H1 (cell line): ENCODE data around the gene SBK2. TPM values are rescaled to one million over a fixed set of nuclear protein-coding genes. Genes with fewer than 3 reads are reported as not detected.

Experiments used
- ASH2L ChIP-seq: fragments of 200-600, 300-600 bp; sonication (generic); IDR thresholded peaks from one replicate; pipeline ENCODE4 v1.7.1; 2017; ENCODE audit warnings: low read length
- CEBPB ChIP-seq: IDR thresholded peaks from 2 replicates; pipeline ENCODE4 v1.6.1; 2012; ENCODE audit warnings: low read depth, low read length
- CHD1 ChIP-seq: IDR thresholded peaks from 2 replicates; pipeline ENCODE4 v1.6.1; 2012; ENCODE audit warnings: low read depth, low read length, improper control_type of control experiment
- CHD7 ChIP-seq: fragments of 300-600 bp; sonication (generic); IDR thresholded peaks from 2 replicates; pipeline ENCODE4 v1.7.1; 2012; ENCODE audit warnings: low read length, moderate library complexity, mild to moderate bottlenecking, inconsistent platforms; ENCODE audit not compliant: insufficient replicate concordance
- JUN ChIP-seq: IDR thresholded peaks from 2 replicates; pipeline ENCODE4 v1.6.1; 2011; ENCODE audit warnings: low read depth, mild to moderate bottlenecking, improper control_type of control experiment, low read length
- JUND ChIP-seq: IDR thresholded peaks from 2 replicates; pipeline ENCODE4 v1.6.1; 2011; ENCODE audit warnings: mild to moderate bottlenecking, improper control_type of control experiment, low read length
- KDM1A ChIP-seq: fragments of 200-600, 300-600 bp; sonication (generic); IDR thresholded peaks from 2 replicates; pipeline ENCODE4 v1.7.1; 2016; ENCODE audit warnings: mild to moderate bottlenecking, low read length, borderline replicate concordance
- NANOG ChIP-seq: IDR thresholded peaks from 2 replicates; pipeline ENCODE4 v1.6.1; 2011; ENCODE audit warnings: low read length, low read depth, mild to moderate bottlenecking, inconsistent platforms; ENCODE audit not compliant: insufficient read depth, poor library complexity, severe bottlenecking
- RFX5 ChIP-seq: IDR thresholded peaks from 2 replicates; pipeline ENCODE4 v1.6.1; 2011; ENCODE audit warnings: low read depth, low read length, improper control_type of control experiment, borderline replicate concordance
- TAF1 ChIP-seq: IDR thresholded peaks from 2 replicates; pipeline ENCODE4 v1.6.1; 2011; ENCODE audit warnings: mild to moderate bottlenecking, low read depth, low read length
- TBP ChIP-seq: IDR thresholded peaks from 2 replicates; pipeline ENCODE4 v1.6.1; 2011; ENCODE audit warnings: low read depth, low read length, improper control_type of control experiment
- ZNF274 ChIP-seq: IDR thresholded peaks from 2 replicates; pipeline ENCODE4 v1.7.0; 2012; ENCODE audit warnings: low read length, borderline replicate concordance; ENCODE audit errors: extremely low read depth
- polyA plus RNA-seq, 7 experiments: library from polyadenylated mRNA; depleted of rRNA in 3 of 7; stranded (reverse) in 5 of 7; unstranded in 2 of 7; fragments of >200 nt in 5 of 7; fragments of 200-250 nt in 2 of 7; gene quantifications; 1 replicate in 5 of 7; 2 replicates in 1 of 7; 4 replicates in 1 of 7; pipeline versions ENCODE4 v1.2.1 to v1.2.3, GENCODE V29; 2011 to 2013; ENCODE audit warnings: missing spikeins in 2 of 7, mixed read lengths in 2 of 7
- total RNA-seq: library from RNA; stranded (reverse); fragmentation: NEBNext Ultra II Directional; extraction: Animal tissue kit (Norgen Biotek cat#: 25700); gene quantifications from 2 replicates; pipeline ENCODE4 v1.2.1, GENCODE V29; 2021

SBK2 gene
- total and polyA plus RNA-seq, 2 of the 8 experiments (the other 6 are each of a cell fraction or from before 2014, with no cell fraction given), result 3.2 to 4.1 TPM

DNA sequence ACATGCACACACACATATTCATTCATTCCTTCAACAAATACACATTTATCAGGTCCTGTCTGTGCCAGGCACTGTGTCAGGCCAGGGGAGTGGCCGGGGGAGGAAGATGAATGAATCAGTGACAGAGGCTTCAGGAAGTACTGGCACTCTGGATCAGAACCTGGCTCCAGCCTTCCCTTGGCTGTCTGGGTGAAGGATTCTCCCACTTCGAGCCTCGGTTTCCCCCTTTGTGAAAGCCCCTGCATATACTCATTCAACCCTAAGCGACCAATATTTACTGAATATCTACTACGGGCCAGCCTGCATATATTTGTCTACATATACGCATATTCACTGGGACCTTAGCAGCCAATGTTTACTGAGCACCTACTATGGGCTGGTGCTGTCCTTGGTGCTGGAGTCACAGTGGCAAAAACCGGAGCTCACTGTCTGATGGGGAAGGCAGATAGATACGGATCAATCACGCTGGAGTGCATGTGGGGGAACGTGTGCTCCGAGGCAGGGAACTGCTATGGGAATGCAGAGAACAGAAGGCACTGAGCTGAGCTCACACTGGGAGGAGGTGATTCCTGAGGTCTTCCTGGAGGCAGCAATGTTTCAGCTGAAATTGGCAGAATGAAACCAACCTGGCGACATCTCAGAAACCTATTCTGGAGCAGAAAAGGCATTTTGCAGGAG, 44.4 kb upstream of the SBK2 start (continued):
- TF ChIP-seq CHD7, result no peak
- no peak for TF ChIP-seq JUN
- TF ChIP-seq CEBPB, result no peak
- peak; percentile 73 for TF ChIP-seq ASH2L
- peak; percentile 86; the same call in 1 of the 2 replicates for TF ChIP-seq KDM1A
- TF ChIP-seq TBP, result no peak
- no peak for TF ChIP-seq JUND
- no peak for TF ChIP-seq CHD1
- no peak for TF ChIP-seq NANOG
- TF ChIP-seq RFX5, result no peak
- no peak for TF ChIP-seq ZNF274
- TF ChIP-seq TAF1, result 0 out of 2 replicates have a peak, but pooled peaks have one; percentile 3
